ENCODE data around the gene FUCA2. TPM values are rescaled to one million over a fixed set of nuclear protein-coding genes. Genes with fewer than 3 reads are reported as not detected.

FUCA2 gene, protein sequence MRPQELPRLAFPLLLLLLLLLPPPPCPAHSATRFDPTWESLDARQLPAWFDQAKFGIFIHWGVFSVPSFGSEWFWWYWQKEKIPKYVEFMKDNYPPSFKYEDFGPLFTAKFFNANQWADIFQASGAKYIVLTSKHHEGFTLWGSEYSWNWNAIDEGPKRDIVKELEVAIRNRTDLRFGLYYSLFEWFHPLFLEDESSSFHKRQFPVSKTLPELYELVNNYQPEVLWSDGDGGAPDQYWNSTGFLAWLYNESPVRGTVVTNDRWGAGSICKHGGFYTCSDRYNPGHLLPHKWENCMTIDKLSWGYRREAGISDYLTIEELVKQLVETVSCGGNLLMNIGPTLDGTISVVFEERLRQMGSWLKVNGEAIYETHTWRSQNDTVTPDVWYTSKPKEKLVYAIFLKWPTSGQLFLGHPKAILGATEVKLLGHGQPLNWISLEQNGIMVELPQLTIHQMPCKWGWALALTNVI
- polyA plus RNA-seq (2013, experiment 1 of 2): 29.0 TPM
- polyA plus RNA-seq (2013, experiment 2 of 2): 30.0 TPM

DNA sequence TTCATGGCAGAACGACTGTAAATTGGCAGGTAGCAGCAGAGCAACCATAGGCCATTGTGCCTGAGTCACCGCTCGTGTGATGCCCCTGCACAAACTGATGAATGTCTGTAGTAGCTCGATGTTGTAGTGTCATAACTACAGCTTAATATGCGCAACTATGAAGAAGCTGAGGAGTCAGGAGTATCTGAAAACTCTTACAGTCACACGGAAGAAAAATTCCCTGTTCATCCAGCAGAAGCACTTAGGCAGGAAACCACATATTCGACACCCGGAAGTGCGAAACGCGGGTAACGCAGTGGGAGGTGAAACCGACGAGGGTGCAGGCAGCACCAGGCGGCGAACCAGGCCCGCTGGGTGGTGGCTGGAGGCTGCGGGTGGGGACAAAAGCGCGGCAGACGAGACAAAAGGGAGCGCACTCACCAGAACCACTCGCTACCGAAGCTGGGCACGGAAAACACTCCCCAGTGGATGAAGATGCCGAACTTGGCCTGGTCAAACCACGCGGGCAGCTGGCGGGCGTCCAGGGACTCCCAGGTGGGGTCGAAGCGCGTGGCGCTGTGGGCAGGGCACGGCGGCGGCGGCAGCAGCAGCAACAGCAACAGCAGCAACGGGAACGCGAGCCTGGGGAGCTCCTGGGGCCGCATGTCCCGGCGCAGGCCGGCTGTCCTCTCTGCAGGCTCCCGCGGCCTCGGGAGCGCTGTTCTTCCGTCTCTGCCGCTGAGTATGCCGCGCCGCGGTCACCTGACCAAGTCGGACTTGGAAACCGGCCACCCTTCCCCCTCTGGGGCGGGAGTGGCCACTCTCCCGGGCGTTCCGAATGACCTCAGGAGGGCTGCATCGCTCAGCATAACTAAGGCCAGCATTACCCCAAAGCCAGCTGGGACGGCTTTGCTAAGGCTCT, at the start of gene FUCA2:
FUCA2 (minus strand) TSS at position 730 of the 901 bp plus-strand sequence; CDS start at position 644, 86 bp downstream.
- H2BK5ac ChIP-seq (ENCODE audit: low read length): peak within 1 kb of the TSS; percentile 7
- H3K18ac ChIP-seq (ENCODE audit: low read length): peak within 1 kb of the TSS; percentile 51
- no peaks in the 10 kb centered on the region for H3K27me3 ChIP-seq (ENCODE audit: insufficient read depth, low read length, poor library complexity)
- peak within 1 kb of the TSS; percentile 80 for H3K9ac ChIP-seq (ENCODE audit: low read length)
- no peaks in the 10 kb centered on the region for H3K79me2 ChIP-seq (ENCODE audit: control insufficient read depth, insufficient read depth, low read length)
- no peaks in the 10 kb centered on the region for H3K4me1 ChIP-seq (ENCODE audit: control insufficient read depth, low read depth, low read length)
- H3K36me3 ChIP-seq (ENCODE audit: control insufficient read depth, insufficient read depth, low read length): peaks cover 3% of the 10 kb centered on the region
- H2BK15ac ChIP-seq (replicated peaks; ENCODE audit: low read depth): no peak within 1 kb of the TSS
- peak; percentile 93 for DNase-seq
- H3K4me2 ChIP-seq (ENCODE audit: low read length): peak within 1 kb of the TSS; percentile 14
- H4K5ac ChIP-seq (ENCODE audit: low read length): peak within 1 kb of the TSS; percentile 77
- peak within 1 kb of the TSS; percentile 63 for H3K4me3 ChIP-seq (ENCODE audit: low read length)
- H3K56ac ChIP-seq (ENCODE audit: low read length): peak within 1 kb of the TSS; percentile 94
- no peaks in the 10 kb centered on the region for H3K79me1 ChIP-seq (ENCODE audit: low read length)
- H3K4ac ChIP-seq (ENCODE audit: low read depth, low read length): peak within 1 kb of the TSS; percentile 56
- H2BK120ac ChIP-seq (ENCODE audit: low read depth, low read length): peak within 1 kb of the TSS; percentile 56
- peak within 1 kb of the TSS; percentile 43 for H4K8ac ChIP-seq (ENCODE audit: low read depth, low read length)
- H3K23ac ChIP-seq (ENCODE audit: low read length): peak within 1 kb of the TSS; percentile 67
- WGBS (ENCODE audit: extremely low coverage, insufficient coverage, low lambda C conversion rate): no CpG with 5 or more reads among the region's 63 CpGs
- peak within 1 kb of the TSS; percentile 37 for H3K27ac ChIP-seq (ENCODE audit: low read depth, low read length)
- no peak within 1 kb of the TSS for H2AK5ac ChIP-seq (ENCODE audit: low read length)

DNA sequence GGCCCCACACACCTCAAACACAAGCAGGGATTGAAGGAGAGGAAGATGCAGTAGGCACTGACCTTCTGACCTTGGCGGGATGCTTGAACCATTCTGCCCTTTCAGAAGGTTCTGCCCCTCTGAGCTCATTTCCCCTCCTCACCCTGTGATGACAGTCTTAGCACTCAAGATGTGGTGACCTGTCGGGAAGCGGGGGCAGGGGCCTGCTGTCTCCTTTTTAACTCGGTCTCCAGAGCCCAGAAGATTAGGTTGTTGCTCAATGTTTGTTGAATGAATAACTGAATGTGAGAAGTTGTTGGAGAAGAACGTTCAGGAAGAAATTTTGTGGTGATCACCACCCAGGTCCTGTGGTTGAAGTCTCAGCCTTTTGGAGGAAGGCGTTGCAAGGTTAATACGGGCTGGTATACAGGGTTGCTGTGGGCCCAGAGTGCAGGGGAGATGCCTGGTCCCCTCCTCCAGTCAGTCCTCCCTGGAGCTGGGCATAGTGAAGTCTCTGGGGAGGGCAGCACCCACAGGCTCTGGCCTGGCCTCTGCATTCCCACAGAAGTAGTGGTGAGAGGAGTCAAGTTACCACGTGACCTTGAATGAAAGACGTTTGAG, 49.7 kb upstream of the FUCA2 start:
- WGBS (ENCODE audit: extremely low coverage, insufficient coverage, low lambda C conversion rate): no CpG with 5 or more reads among the region's 9 CpGs
- H3K23ac ChIP-seq (ENCODE audit: low read length): no peak overlapping the region
- no peak overlapping the region for H3K4me3 ChIP-seq (ENCODE audit: low read length)
- H2AK5ac ChIP-seq (ENCODE audit: low read length): peak overlapping the region; percentile 58
- H4K8ac ChIP-seq (ENCODE audit: low read depth, low read length): no peak overlapping the region
- no peak overlapping the region for H2BK120ac ChIP-seq (ENCODE audit: low read depth, low read length)
- H2BK15ac ChIP-seq (replicated peaks; ENCODE audit: low read depth): no peak overlapping the region
- no peak overlapping the region for H3K56ac ChIP-seq (ENCODE audit: low read length)
- no peak overlapping the region for H3K4me2 ChIP-seq (ENCODE audit: low read length)
- no peak overlapping the region for H3K27ac ChIP-seq (ENCODE audit: low read depth, low read length)
- no peak overlapping the region for H3K18ac ChIP-seq (ENCODE audit: low read length)
- no peak overlapping the region for H2BK5ac ChIP-seq (ENCODE audit: low read length)
- H3K4ac ChIP-seq (ENCODE audit: low read depth, low read length): no peak overlapping the region
- H4K5ac ChIP-seq (ENCODE audit: low read length): no peak overlapping the region
- H3K27me3 ChIP-seq (ENCODE audit: insufficient read depth, low read length, poor library complexity): no peaks in the 10 kb centered on the region
- H3K9ac ChIP-seq (ENCODE audit: low read length): no peak overlapping the region
- DNase-seq: no peak
- H3K36me3 ChIP-seq (ENCODE audit: control insufficient read depth, insufficient read depth, low read length): no peaks in the 10 kb centered on the region
- H3K4me1 ChIP-seq (ENCODE audit: control insufficient read depth, low read depth, low read length): peaks cover 2% of the 10 kb centered on the region
- H3K79me2 ChIP-seq (ENCODE audit: control insufficient read depth, insufficient read depth, low read length): no peaks in the 10 kb centered on the region
- H3K79me1 ChIP-seq (ENCODE audit: low read length): no peaks in the 10 kb centered on the region

DNA sequence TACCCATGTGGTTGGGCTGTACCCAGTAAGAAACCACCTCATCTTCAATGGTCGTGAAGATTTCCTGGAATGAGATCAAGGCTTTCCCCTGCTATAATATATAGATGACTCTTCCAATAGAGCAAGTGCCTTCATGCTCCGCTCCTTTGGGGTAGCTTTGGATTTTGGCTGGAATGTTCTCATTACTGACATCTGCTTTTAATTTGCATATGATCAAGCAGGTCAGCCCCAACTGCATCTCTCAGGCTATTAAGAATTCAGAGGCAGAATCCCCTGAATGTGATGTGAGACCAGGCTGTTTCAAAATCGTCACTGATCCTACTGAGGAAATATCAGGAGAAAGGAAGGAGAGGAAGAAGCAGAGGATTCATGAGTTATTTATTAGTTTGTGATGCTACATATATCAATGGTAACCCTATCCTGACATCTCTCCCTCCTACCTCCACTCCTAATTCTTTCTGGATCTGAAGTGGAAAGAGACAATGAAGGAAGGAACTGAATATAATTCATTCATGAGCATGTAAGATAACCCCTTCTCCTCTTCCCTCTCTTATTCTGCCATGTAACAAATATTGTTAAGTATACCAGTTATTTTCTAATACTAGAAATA, 47.6 kb upstream of the FUCA2 start:
- no peak for DNase-seq
- Histone ChIP-seq H3K79me2 (ENCODE audit: control insufficient read depth, insufficient read depth, low read length) (no peaks in the 10 kb centered on the region), H3K4ac (ENCODE audit: low read depth, low read length) (no peak overlapping the region), H4K8ac (ENCODE audit: low read depth, low read length) (no peak overlapping the region), H3K4me2 (ENCODE audit: low read length) (no peak overlapping the region), H3K4me3 (ENCODE audit: low read length) (no peak overlapping the region), H2BK15ac (replicated peaks; ENCODE audit: low read depth) (no peak overlapping the region), H3K4me1 (ENCODE audit: control insufficient read depth, low read depth, low read length) (peaks cover 14% of the 10 kb centered on the region), H3K36me3 (ENCODE audit: control insufficient read depth, insufficient read depth, low read length) (no peaks in the 10 kb centered on the region), H4K5ac (ENCODE audit: low read length) (no peak overlapping the region), H3K79me1 (ENCODE audit: low read length) (no peaks in the 10 kb centered on the region), H3K56ac (ENCODE audit: low read length) (no peak overlapping the region), H2AK5ac (ENCODE audit: low read length) (no peak overlapping the region), H2BK120ac (ENCODE audit: low read depth, low read length) (no peak overlapping the region), H3K9ac (ENCODE audit: low read length) (no peak overlapping the region), H3K27me3 (ENCODE audit: insufficient read depth, low read length, poor library complexity) (no peaks in the 10 kb centered on the region), H3K23ac (ENCODE audit: low read length) (no peak overlapping the region), H2BK5ac (ENCODE audit: low read length) (no peak overlapping the region), H3K27ac (ENCODE audit: low read depth, low read length) (no peak overlapping the region), H3K18ac (ENCODE audit: low read length) (no peak overlapping the region)
- no CpG with 5 or more reads among the region's 3 CpGs for WGBS (ENCODE audit: extremely low coverage, insufficient coverage, low lambda C conversion rate)

DNA sequence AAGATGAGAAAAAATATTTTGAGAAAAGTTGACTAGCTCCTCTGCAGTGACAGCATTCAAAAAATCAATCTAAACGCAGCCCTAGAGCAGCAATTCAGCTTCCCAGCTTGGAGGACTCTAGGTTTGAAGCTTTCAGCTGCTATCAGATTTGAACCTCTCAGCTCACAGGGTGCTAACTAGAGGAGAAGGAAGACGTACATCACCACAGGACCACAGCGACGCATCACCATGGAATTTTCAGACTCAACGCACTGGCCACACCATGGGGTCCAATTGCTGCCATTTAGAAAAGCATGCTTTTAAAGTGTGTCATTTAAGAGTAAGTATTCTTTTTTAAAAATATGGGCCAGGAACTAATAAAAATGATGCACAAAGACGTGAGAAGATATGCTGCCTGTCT, 45.0 kb upstream of the FUCA2 start:
- no peak overlapping the region for H4K5ac ChIP-seq (ENCODE audit: low read length)
- no peaks in the 10 kb centered on the region for H3K79me2 ChIP-seq (ENCODE audit: control insufficient read depth, insufficient read depth, low read length)
- no peak overlapping the region for H2BK15ac ChIP-seq (replicated peaks; ENCODE audit: low read depth)
- no peak overlapping the region for H2BK120ac ChIP-seq (ENCODE audit: low read depth, low read length)
- no peak overlapping the region for H2BK5ac ChIP-seq (ENCODE audit: low read length)
- no peaks in the 10 kb centered on the region for H3K79me1 ChIP-seq (ENCODE audit: low read length)
- H3K9ac ChIP-seq (ENCODE audit: low read length): no peak overlapping the region
- H2AK5ac ChIP-seq (ENCODE audit: low read length): no peak overlapping the region
- no peak overlapping the region for H3K27ac ChIP-seq (ENCODE audit: low read depth, low read length)
- DNase-seq: peak; percentile 87
- WGBS (ENCODE audit: extremely low coverage, insufficient coverage, low lambda C conversion rate): no CpG with 5 or more reads among the region's 6 CpGs
- H3K4me1 ChIP-seq (ENCODE audit: control insufficient read depth, low read depth, low read length): peaks cover 14% of the 10 kb centered on the region
- H3K4me2 ChIP-seq (ENCODE audit: low read length): no peak overlapping the region
- H3K18ac ChIP-seq (ENCODE audit: low read length): peak overlapping the region; percentile 42
- H3K4me3 ChIP-seq (ENCODE audit: low read length): no peak overlapping the region
- H3K56ac ChIP-seq (ENCODE audit: low read length): no peak overlapping the region
- H3K36me3 ChIP-seq (ENCODE audit: control insufficient read depth, insufficient read depth, low read length): no peaks in the 10 kb centered on the region
- H3K4ac ChIP-seq (ENCODE audit: low read depth, low read length): no peak overlapping the region
- H4K8ac ChIP-seq (ENCODE audit: low read depth, low read length): no peak overlapping the region
- H3K23ac ChIP-seq (ENCODE audit: low read length): no peak overlapping the region
- no peaks in the 10 kb centered on the region for H3K27me3 ChIP-seq (ENCODE audit: insufficient read depth, low read length, poor library complexity)

DNA sequence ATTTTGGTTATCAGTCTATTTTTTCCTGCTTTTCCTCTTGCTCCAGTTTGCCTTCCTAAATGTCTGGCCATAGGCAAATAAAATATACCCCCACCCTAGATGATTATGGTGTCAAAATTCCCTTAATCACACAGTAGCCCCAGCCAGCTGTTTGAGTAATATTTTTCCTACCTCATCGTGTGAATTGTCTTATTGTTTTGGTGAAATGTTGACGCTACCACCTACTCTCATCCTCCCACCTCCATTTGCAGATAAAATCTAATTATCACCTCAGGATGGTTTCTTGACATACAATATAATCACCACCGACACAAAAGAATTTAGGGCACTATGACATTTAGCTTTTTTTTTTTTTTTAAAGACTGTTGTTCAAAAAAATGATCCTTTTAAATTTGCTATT, 44.1 kb upstream of the FUCA2 start:
- WGBS (ENCODE audit: extremely low coverage, insufficient coverage, low lambda C conversion rate): no CpG with 5 or more reads among the region's 3 CpGs
- H2BK120ac ChIP-seq (ENCODE audit: low read depth, low read length): no peak overlapping the region
- H3K9ac ChIP-seq (ENCODE audit: low read length): no peak overlapping the region
- H4K5ac ChIP-seq (ENCODE audit: low read length): no peak overlapping the region
- no peak overlapping the region for H3K27ac ChIP-seq (ENCODE audit: low read depth, low read length)
- H2AK5ac ChIP-seq (ENCODE audit: low read length): no peak overlapping the region
- H3K4me2 ChIP-seq (ENCODE audit: low read length): no peak overlapping the region
- no peak overlapping the region for H4K8ac ChIP-seq (ENCODE audit: low read depth, low read length)
- no peak overlapping the region for H3K4ac ChIP-seq (ENCODE audit: low read depth, low read length)
- H3K27me3 ChIP-seq (ENCODE audit: insufficient read depth, low read length, poor library complexity): no peaks in the 10 kb centered on the region
- H3K18ac ChIP-seq (ENCODE audit: low read length): peak overlapping the region; percentile 96
- H3K36me3 ChIP-seq (ENCODE audit: control insufficient read depth, insufficient read depth, low read length): no peaks in the 10 kb centered on the region
- H3K4me1 ChIP-seq (ENCODE audit: control insufficient read depth, low read depth, low read length): peaks cover 14% of the 10 kb centered on the region
- no peaks in the 10 kb centered on the region for H3K79me1 ChIP-seq (ENCODE audit: low read length)
- peak; percentile 65 for DNase-seq
- H3K56ac ChIP-seq (ENCODE audit: low read length): no peak overlapping the region
- H3K79me2 ChIP-seq (ENCODE audit: control insufficient read depth, insufficient read depth, low read length): no peaks in the 10 kb centered on the region
- H2BK5ac ChIP-seq (ENCODE audit: low read length): no peak overlapping the region
- H2BK15ac ChIP-seq (replicated peaks; ENCODE audit: low read depth): no peak overlapping the region
- H3K4me3 ChIP-seq (ENCODE audit: low read length): no peak overlapping the region
- no peak overlapping the region for H3K23ac ChIP-seq (ENCODE audit: low read length)
